ENCODE measurements around the gene FOXL2NB.

The FOXL2NB gene

GRCh38 chr3:138946663-138947494 is at the start of gene FOXL2NB, which contains the start of gene FOXL2:
Gene FOXL2NB (plus strand): TSS chr3:138947217. CDS start chr3:138947365, 148 bp downstream.
Gene FOXL2 (minus strand): TSS chr3:138947137. CDS start chr3:138946722, 415 bp downstream.
- TF ChIP-seq CTCF (IDR thresholded peaks at IDR 0.05; ENCODE audit: insufficient read depth, missing control alignments): no peak
- DNase-seq (ENCODE audit: insufficient read length, low spot score) (no peak), FAIRE-seq (no peak)

- no peak for FAIRE-seq
- no peak for DNase-seq (ENCODE audit: insufficient read length, low spot score)
- no peak for TF ChIP-seq CTCF (IDR thresholded peaks at IDR 0.05; ENCODE audit: insufficient read depth, missing control alignments)
Measured at GRCh38 chr3:138898301-138898700, 48.7 kb upstream of the FOXL2NB start.

GRCh38 chr3:138898708-138899107 is 48.3 kb upstream of the FOXL2NB start:
- FAIRE-seq (no peak), DNase-seq (ENCODE audit: insufficient read length, low spot score) (no peak)
- TF ChIP-seq CTCF (IDR thresholded peaks at IDR 0.05; ENCODE audit: insufficient read depth, missing control alignments): no peak

GRCh38 chr3:138899351-138899991 is 47.5 kb upstream of the FOXL2NB start:
- FAIRE-seq: no peak
- no peak for DNase-seq (ENCODE audit: insufficient read length, low spot score)
- TF ChIP-seq CTCF (IDR thresholded peaks at IDR 0.05; ENCODE audit: insufficient read depth, missing control alignments): no peak

GRCh38 chr3:138901567-138901966 is 45.5 kb upstream of the FOXL2NB start:
- FAIRE-seq (no peak), DNase-seq (ENCODE audit: insufficient read length, low spot score) (no peak)
- no peak for TF ChIP-seq CTCF (IDR thresholded peaks at IDR 0.05; ENCODE audit: insufficient read depth, missing control alignments)

- FAIRE-seq (no peak), DNase-seq (ENCODE audit: insufficient read length, low spot score) (no peak)
- no peak for TF ChIP-seq CTCF (IDR thresholded peaks at IDR 0.05; ENCODE audit: insufficient read depth, missing control alignments)
Measured at GRCh38 chr3:138902171-138902570, 44.8 kb upstream of the FOXL2NB start.

GRCh38 chr3:138907539-138907938 is 39.5 kb upstream of the FOXL2NB start:
- DNase-seq (ENCODE audit: insufficient read length, low spot score): no peak
- no peak for FAIRE-seq
- TF ChIP-seq CTCF (IDR thresholded peaks at IDR 0.05; ENCODE audit: insufficient read depth, missing control alignments): no peak

Measured in D721Med (cell line).